ENCODE results near the gene RBCK1.

- TF ChIP-seq CTCF (IDR thresholded peaks at IDR 0.05), result no peak
- TF ChIP-seq EZH2 (IDR thresholded peaks at IDR 0.05; ENCODE audit: borderline replicate concordance, insufficient read depth, low read depth, low read length, poor library complexity, severe bottlenecking), result no peak
Measured at GRCh38 chr20:391041-391711, 16.9 kb upstream of the RBCK1 start.

Data from B cell (primary cell).